HEK293 (cell line): Measurements from ENCODE around the gene SMNDC1.

ENCODE experiments used
- CTCF ChIA-PET: fragments of 350-600 bp; formaldehyde crosslinking; extraction: SDS; loops from one replicate; lab custom pipeline; 2021; ENCODE audit warnings: antibody characterized with exemption; lab: Yijun Ruan, JAX
- POLR2A ChIA-PET: fragments of 300-600 bp; formaldehyde crosslinking; extraction: SDS; loops from one replicate; lab custom pipeline; 2020; ENCODE audit warnings: antibody characterized with exemption, inconsistent platforms; lab: Yijun Ruan, JAX
- H3K27ac ChIP-seq: fragments of 200-500 bp; sonication (Bioruptor generic); 2 replicates; pipeline ENCODE4 v1.5.1; 2014; ENCODE audit warnings: low read depth, low read length, control low read depth, inconsistent platforms; ENCODE audit errors: extremely low read depth
- H3K36me3 ChIP-seq, 2 experiments: fragments of 200-500 bp in 1 of 2; sonication (Bioruptor generic) in 1 of 2; 1 replicate in 1 of 2; 2 replicates in 1 of 2; pipeline ENCODE4 v1.5.1; 2014 to 2017; ENCODE audit warnings: inconsistent platforms in 2 of 2, low read length in 2 of 2; ENCODE audit not compliant: control insufficient read depth in 2 of 2, insufficient read depth in 1 of 2
- H3K4me1 ChIP-seq: fragments of 200-500 bp; sonication (Bioruptor generic); 2 replicates; pipeline ENCODE4 v1.5.1; 2014; ENCODE audit warnings: mild to moderate bottlenecking, low read length, inconsistent platforms; ENCODE audit not compliant: control insufficient read depth, insufficient read depth
- H3K4me3 ChIP-seq: 2 replicates; pipeline ENCODE4 v1.5.1; 2011; ENCODE audit warnings: low read depth, mild to moderate bottlenecking, control low read depth, low read length, moderate library complexity
- H3K9me3 ChIP-seq: fragments of 200-500 bp; sonication (Bioruptor generic); 2 replicates; pipeline ENCODE4 v1.5.1; 2014; ENCODE audit warnings: low read depth, low read length, inconsistent platforms; ENCODE audit not compliant: control insufficient read depth, insufficient read depth
- GLIS1 ChIP-seq: fragments of 450-650 bp; formaldehyde crosslinking; IDR thresholded peaks from 2 replicates; pipeline ENCODE4 v1.5.1; 2016; ENCODE audit warnings: missing biosample characterization, missing genetic modification characterization
- PRDM10 ChIP-seq: fragments of 450-650 bp; formaldehyde crosslinking; IDR thresholded peaks from 2 replicates; pipeline ENCODE4 v1.5.1; 2016; ENCODE audit warnings: missing biosample characterization, missing genetic modification characterization
- REPIN1 ChIP-seq: fragments of 450-650 bp; formaldehyde crosslinking; IDR thresholded peaks from 2 replicates; pipeline ENCODE4 v1.5.1; 2017; ENCODE audit warnings: missing biosample characterization, missing genetic modification characterization, low read depth
- REST ChIP-seq: fragments of 450-650 bp; formaldehyde crosslinking; IDR thresholded peaks from 2 replicates; pipeline ENCODE4 v1.5.1; 2016; ENCODE audit warnings: missing biosample characterization, missing genetic modification characterization
- TRIM28 ChIP-seq: IDR thresholded peaks from 2 replicates; pipeline ENCODE4 v1.6.1; 2011; ENCODE audit warnings: low read length, control low read depth, borderline replicate concordance
- ZBTB20 ChIP-seq: fragments of 450-650 bp; formaldehyde crosslinking; IDR thresholded peaks from 2 replicates; pipeline ENCODE4 v1.5.1; 2016; ENCODE audit warnings: missing biosample characterization, missing genetic modification characterization
- ZFP37 ChIP-seq: fragments of 450-650 bp; formaldehyde crosslinking; IDR thresholded peaks from 2 replicates; pipeline ENCODE4 v1.5.1; 2016; ENCODE audit warnings: missing biosample characterization, missing genetic modification characterization
- ZNF112 ChIP-seq: fragments of 450-650 bp; formaldehyde crosslinking; IDR thresholded peaks from 2 replicates; pipeline ENCODE4 v1.5.0; 2017; ENCODE audit warnings: missing biosample characterization, missing genetic modification characterization
- ZNF157 ChIP-seq: fragments of 450-650 bp; formaldehyde crosslinking; IDR thresholded peaks from 2 replicates; pipeline ENCODE4 v1.5.1; 2016; ENCODE audit warnings: missing biosample characterization, missing genetic modification characterization
- ZNF391 ChIP-seq: fragments of 450-650 bp; formaldehyde crosslinking; IDR thresholded peaks from 2 replicates; pipeline ENCODE4 v1.5.1; 2016; ENCODE audit warnings: low read depth, missing biosample characterization, missing genetic modification characterization, borderline replicate concordance
- ZNF394 ChIP-seq: fragments of 450-650 bp; formaldehyde crosslinking; IDR thresholded peaks from 2 replicates; pipeline ENCODE4 v1.5.1; 2016; ENCODE audit warnings: missing biosample characterization, missing genetic modification characterization, mild to moderate bottlenecking, moderate library complexity, borderline replicate concordance
- ZNF558 ChIP-seq: fragments of 450-650 bp; formaldehyde crosslinking; IDR thresholded peaks from 2 replicates; pipeline ENCODE4 v1.5.1; 2016; ENCODE audit warnings: missing biosample characterization, missing genetic modification characterization
- ZNF621 ChIP-seq: fragments of 450-650 bp; formaldehyde crosslinking; IDR thresholded peaks from 2 replicates; pipeline ENCODE4 v1.5.1; 2017; ENCODE audit warnings: missing biosample characterization, missing genetic modification characterization
- ZNF624 ChIP-seq: fragments of 450-650 bp; formaldehyde crosslinking; IDR thresholded peaks from 2 replicates; pipeline ENCODE4 v1.5.1; 2017; ENCODE audit warnings: missing biosample characterization, missing genetic modification characterization
- TF ChIP-seq, protein P1 (sequence below): fragments of 450-650 bp; formaldehyde crosslinking; IDR thresholded peaks from 2 replicates; pipeline ENCODE4 v1.5.1; 2016; ENCODE audit warnings: missing biosample characterization, missing genetic modification characterization
- TF ChIP-seq, protein P2 (sequence below): fragments of 450-650 bp; formaldehyde crosslinking; IDR thresholded peaks from 2 replicates; pipeline ENCODE4 v1.5.1; 2016; ENCODE audit warnings: missing biosample characterization, missing genetic modification characterization
- TF ChIP-seq, protein P3 (sequence below): fragments of 450-650 bp; formaldehyde crosslinking; IDR thresholded peaks from 2 replicates; pipeline ENCODE4 v1.5.1; 2016; ENCODE audit warnings: missing biosample characterization, missing genetic modification characterization

SMNDC1 gene

GRCh38 chr10:110269374-110270318 lies 35.1 kb downstream of the SMNDC1 start (continued):
- TF ChIP-seq, protein P1, sequence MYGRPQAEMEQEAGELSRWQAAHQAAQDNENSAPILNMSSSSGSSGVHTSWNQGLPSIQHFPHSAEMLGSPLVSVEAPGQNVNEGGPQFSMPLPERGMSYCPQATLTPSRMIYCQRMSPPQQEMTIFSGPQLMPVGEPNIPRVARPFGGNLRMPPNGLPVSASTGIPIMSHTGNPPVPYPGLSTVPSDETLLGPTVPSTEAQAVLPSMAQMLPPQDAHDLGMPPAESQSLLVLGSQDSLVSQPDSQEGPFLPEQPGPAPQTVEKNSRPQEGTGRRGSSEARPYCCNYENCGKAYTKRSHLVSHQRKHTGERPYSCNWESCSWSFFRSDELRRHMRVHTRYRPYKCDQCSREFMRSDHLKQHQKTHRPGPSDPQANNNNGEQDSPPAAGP (tag by site-specific recombination) = no peak
- TF ChIP-seq ZFP37 (tag by site-specific recombination) = no peak
- TF ChIP-seq ZBTB20 (tag by site-specific recombination) = peak; percentile 52; the same call in 1 of the 2 replicates
- no peak for TF ChIP-seq ZNF621 (tag by site-specific recombination)
- TF ChIP-seq ZNF391 (tag by site-specific recombination) = no peak
- TF ChIP-seq REST (tag by site-specific recombination) = peak; percentile 89
- no peak for TF ChIP-seq ZNF157 (tag by site-specific recombination)
- TF ChIP-seq ZNF394 (tag by site-specific recombination) = no peak
- TF ChIP-seq ZNF112 (tag by site-specific recombination) = no peak

GRCh38 chr10:110268971-110269370 lies 35.7 kb downstream of the SMNDC1 start:
- Histone ChIP-seq H3K27ac (no peak overlapping the region), H3K4me3 (no peak overlapping the region), H3K36me3 (no peaks in the 10 kb centered on the region), H3K4me1 (peaks cover 29% of the 10 kb centered on the region), H3K9me3 (no peaks in the 10 kb centered on the region)
- CTCF ChIA-PET = interaction anchor here (0.8 to 2.8 kb wide), 3 partner anchors 10 to 131 kb away, joined by 3 to 22 read pairs (median 7); no protein-coding TSS in a partner anchor
- POLR2A ChIA-PET = interaction anchor here (0.6 kb wide), 1 partner anchor 17 kb away, joined by 4 read pairs; no protein-coding TSS in a partner anchor
- no peak for TF ChIP-seq REST (tag by site-specific recombination)
- no peak for TF ChIP-seq REPIN1 (tag by site-specific recombination)
- TF ChIP-seq, protein P2, sequence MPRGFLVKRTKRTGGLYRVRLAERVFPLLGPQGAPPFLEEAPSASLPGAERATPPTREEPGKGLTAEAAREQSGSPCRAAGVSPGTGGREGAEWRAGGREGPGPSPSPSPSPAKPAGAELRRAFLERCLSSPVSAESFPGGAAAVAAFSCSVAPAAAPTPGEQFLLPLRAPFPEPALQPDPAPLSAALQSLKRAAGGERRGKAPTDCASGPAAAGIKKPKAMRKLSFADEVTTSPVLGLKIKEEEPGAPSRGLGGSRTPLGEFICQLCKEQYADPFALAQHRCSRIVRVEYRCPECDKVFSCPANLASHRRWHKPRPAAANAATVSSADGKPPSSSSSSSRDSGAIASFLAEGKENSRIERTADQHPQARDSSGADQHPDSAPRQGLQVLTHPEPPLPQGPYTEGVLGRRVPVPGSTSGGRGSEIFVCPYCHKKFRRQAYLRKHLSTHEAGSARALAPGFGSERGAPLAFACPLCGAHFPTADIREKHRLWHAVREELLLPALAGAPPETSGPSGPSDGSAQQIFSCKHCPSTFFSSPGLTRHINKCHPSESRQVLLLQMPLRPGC (tag by site-specific recombination) = no peak
- TF ChIP-seq, protein P3, sequence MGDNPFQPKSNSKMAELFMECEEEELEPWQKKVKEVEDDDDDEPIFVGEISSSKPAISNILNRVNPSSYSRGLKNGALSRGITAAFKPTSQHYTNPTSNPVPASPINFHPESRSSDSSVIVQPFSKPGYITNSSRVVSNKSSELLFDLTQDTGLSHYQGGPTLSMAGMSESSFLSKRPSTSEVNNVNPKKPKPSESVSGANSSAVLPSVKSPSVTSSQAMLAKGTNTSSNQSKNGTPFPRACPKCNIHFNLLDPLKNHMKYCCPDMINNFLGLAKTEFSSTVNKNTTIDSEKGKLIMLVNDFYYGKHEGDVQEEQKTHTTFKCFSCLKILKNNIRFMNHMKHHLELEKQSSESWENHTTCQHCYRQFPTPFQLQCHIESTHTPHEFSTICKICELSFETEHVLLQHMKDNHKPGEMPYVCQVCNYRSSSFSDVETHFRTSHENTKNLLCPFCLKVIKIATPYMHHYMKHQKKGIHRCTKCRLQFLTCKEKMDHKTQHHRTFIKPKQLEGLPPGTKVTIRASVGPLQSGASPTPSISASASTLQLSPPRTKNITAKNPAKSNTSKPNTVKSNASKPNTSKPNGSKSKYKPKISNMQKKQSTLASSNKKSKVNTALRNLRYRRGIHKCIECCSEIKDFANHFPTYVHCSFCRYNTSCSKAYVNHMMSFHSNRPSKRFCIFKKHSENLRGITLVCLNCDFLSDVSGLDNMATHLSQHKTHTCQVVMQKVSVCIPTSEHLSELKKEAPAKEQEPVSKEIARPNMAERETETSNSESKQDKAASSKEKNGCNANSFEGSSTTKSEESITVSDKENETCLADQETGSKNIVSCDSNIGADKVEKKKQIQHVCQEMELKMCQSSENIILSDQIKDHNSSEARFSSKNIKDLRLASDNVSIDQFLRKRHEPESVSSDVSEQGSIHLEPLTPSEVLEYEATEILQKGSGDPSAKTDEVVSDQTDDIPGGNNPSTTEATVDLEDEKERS (tag by site-specific recombination) = no peak
- no peak for TF ChIP-seq GLIS1 (tag by site-specific recombination)
- no peak for TF ChIP-seq ZNF558 (tag by site-specific recombination)
- no peak for TF ChIP-seq PRDM10
- no peak for TF ChIP-seq ZNF624 (tag by site-specific recombination)
- no peak for TF ChIP-seq TRIM28
- TF ChIP-seq ZNF621 (tag by site-specific recombination) = no peak
